Fibroblast of skin of scalp (primary cell): ENCODE data around the gene ENAH. TPM values are rescaled to one million over a fixed set of nuclear protein-coding genes. Genes with fewer than 3 reads are reported as not detected.
"Not testable (repeated sequence)": the region's sequence is repeated elsewhere in the genome, so short reads cannot be mapped to it uniquely, and the experiment has no call there.

Source experiments
- DNase-seq: peaks from one replicate; pipeline ENCODE4 v3.0.0-alpha.2; 2013
- polyA plus RNA-seq, 2 experiments: library from polyadenylated mRNA; unstranded; fragments of 120-200 nt; gene quantifications; one replicate each; pipeline ENCODE4 v1.2.1, GENCODE V29; 2013; ENCODE audit not compliant: insufficient read length in 2 of 2

Gene ENAH
- 324 TPM for polyA plus RNA-seq (2013, experiment 1 of 2; ENCODE audit: insufficient read length)
- 365 TPM for polyA plus RNA-seq (2013, experiment 2 of 2; ENCODE audit: insufficient read length)

- DNase-seq, result peak; percentile 92
Observed at GRCh38 chr1:225652729-225653462, at the start of gene ENAH. TSS of gene ENAH (minus strand) at chr1:225653123. CDS start at chr1:225652690, 433 bp downstream.

- peak; percentile 72 for DNase-seq
Observed at GRCh38 chr1:225700889-225701465, 48.1 kb upstream of the ENAH start.

GRCh38 chr1:225700164-225700821 lies 47.4 kb upstream of the ENAH start:
- peak; percentile 99 for DNase-seq

GRCh38 chr1:225699336-225699735 lies 46.4 kb upstream of the ENAH start:
- peak; percentile 33 for DNase-seq

- not testable (repeated sequence) for DNase-seq
Observed at GRCh38 chr1:225698194-225698593, 45.3 kb upstream of the ENAH start.

- no peak for DNase-seq
Observed at GRCh38 chr1:225697428-225697827, 44.5 kb upstream of the ENAH start.

GRCh38 chr1:225695578-225696337 lies 42.8 kb upstream of the ENAH start:
- DNase-seq, result peak; percentile 78

- DNase-seq, result peak; percentile 41
Observed at GRCh38 chr1:225694151-225694603, 41.3 kb upstream of the ENAH start.

GRCh38 chr1:225693697-225694096 lies 40.8 kb upstream of the ENAH start:
- not testable (repeated sequence) for DNase-seq

- DNase-seq, result no peak
Observed at GRCh38 chr1:225693085-225693696, 40.3 kb upstream of the ENAH start.

- no peak for DNase-seq
Observed at GRCh38 chr1:225692517-225692879, 39.6 kb upstream of the ENAH start.

GRCh38 chr1:225691861-225692516 lies 39.1 kb upstream of the ENAH start:
- peak; percentile 96 for DNase-seq

- peak; percentile 64 for DNase-seq
Observed at GRCh38 chr1:225691377-225691776, 38.5 kb upstream of the ENAH start.

GRCh38 chr1:225689882-225690459 lies 37.0 kb upstream of the ENAH start:
- DNase-seq, result peak; percentile 25

GRCh38 chr1:225688345-225688744 lies 35.4 kb upstream of the ENAH start:
- no peak for DNase-seq

- peak; percentile 64 for DNase-seq
Observed at GRCh38 chr1:225685476-225686176, 32.7 kb upstream of the ENAH start.

- DNase-seq, result no peak
Observed at GRCh38 chr1:225684741-225685140, 31.8 kb upstream of the ENAH start.

- DNase-seq, result no peak
Observed at GRCh38 chr1:225681231-225681630, 28.3 kb upstream of the ENAH start.

GRCh38 chr1:225678545-225678944 lies 25.6 kb upstream of the ENAH start:
- DNase-seq, result no peak

- DNase-seq, result no peak
Observed at GRCh38 chr1:225677350-225678124, 24.6 kb upstream of the ENAH start.
